T-helper 1 cell (primary cell): ENCODE measurements around the gene AKAP6.

Experiments
- DNase-seq, 5 donors: peaks; one replicate each; pipeline ENCODE4 v3.0.0-alpha.2; 2012 to 2020

Gene AKAP6

DNA sequence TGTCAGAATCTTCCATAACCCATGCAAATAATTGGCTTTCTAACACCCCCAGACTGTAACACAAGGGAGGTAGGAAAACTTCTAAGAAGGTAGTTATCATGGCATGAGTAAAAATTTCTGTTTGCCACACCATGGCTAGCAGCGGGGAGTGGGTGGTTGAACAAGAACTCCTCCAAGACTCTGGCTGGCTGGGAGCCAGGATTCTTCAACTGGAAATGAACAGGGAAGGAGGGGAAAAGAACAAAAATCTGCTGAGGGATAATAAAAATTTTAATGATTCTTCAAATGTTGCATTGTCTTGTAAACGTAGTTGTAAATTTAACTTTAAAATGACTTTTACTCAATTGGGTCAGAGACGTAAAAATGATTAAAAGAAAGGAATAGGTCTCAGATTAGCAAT, 78.9 kb downstream of the AKAP6 start:
- no peak for DNase-seq

- DNase-seq = no peak
Measured at GRCh38 chr14:32412103-32412502, 83.0 kb downstream of the AKAP6 start.

GRCh38 chr14:32412532-32412931, 83.4 kb downstream of the AKAP6 start:
- no peak for DNase-seq

GRCh38 chr14:32413967-32414640, 85.0 kb downstream of the AKAP6 start:
- no peak for DNase-seq

DNA sequence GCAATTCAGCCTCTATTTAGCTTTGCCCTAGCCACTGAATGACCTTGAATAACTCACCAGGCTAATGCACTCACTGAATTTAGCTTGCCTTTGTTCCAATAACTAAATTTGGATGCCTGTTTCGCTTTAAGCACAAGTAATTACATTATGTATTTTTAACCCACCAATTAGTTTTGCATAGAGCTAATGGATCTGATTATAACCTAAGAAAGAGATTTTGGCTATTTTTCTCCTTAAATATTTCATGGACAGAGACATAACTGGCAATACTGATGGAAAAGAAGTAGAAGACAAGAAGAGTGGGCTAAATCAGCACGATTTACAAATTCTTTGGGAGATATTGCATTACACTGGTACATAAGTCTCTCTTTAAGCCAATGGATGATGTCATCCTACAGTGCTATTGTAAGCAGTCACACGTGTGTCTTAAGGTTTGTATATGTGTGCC, 85.7 kb downstream of the AKAP6 start:
- no peak for DNase-seq

DNA sequence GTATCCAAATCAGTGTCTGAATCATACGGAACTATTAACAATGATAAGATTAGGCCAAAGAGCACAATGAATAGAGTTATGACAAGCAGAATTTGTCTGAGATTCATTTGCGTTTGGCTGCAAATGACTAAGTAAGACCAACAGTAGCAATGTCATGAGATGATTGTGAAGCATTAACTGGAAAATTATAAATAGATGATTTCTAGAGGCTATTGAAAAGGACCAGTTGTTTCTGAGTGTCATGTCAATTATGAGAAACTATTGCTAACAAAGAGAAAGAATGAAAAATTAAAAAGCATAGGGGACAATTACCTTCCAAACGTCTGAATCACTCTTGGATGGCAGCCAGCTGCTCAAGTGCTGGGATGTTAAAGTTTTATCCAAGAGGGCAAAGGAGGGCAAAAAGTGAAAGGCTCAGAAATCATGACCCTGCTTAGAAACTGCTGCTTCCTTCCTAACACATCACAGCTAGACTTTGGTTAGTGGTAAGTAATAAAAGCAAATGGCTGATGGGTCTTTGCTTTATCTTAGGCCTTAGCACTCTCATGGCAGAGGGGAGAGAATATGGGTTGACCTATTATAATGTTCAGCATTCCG, 89.0 kb downstream of the AKAP6 start:
- DNase-seq = no peak

- DNase-seq = no peak
Measured at GRCh38 chr14:32419429-32419828, 90.3 kb downstream of the AKAP6 start.

DNA sequence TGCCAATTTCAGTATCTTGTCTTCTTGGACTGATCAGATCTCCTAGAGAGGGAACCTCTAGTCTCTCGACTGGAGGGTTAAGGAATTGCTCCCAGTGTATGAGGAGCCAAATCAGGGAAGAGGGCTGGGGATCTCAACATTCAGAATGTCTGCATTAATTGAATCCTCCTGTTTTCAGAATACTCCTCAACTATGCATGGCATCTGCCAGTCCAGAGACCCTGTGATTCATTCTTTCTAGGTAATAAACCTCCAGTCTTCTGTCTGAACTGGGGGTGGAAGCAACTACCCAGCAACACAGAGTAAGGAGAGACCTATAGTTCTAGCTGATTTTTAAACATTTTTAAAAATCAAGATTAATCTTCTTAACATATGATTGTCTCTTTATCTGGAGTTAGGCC, 92.7 kb downstream of the AKAP6 start:
- DNase-seq = no peak

DNA sequence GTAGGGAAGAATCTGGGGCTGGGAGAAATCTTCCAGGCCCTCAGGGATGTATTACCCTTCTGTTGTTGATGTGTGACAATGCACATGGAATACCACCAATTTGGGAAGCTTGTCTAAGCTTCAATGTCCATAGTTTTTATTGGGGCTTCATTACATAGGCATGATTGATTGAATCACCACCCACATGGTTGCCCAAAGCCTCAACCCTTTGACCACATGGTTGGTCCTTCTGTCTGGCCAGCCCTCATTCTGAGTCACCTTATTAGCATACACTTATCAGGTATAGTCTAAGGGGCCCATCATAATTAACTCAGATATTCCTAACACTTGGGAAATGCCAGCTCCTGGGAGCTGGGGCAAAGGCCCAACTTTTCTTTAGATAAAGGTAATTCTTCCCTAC, 93.3 kb downstream of the AKAP6 start:
- DNase-seq = no peak

DNA sequence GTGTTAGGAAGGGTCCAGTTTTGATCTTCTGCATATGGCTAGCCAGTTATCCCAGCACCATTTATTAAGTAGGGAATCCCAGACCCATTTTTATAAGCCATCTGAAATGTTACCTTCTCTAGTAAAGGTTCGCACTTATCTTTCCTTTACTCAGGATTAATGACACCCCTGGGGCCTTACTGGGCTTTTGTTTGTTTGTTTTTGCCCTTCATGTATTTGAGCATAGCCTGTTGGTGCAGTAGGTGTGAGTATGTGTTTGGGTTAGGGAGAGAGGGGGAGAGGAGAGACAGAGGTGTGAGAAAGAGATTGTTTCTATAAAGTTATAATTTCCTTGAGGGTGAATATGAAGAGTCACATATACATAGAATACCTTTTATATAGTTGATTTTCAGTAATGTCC, 96.9 kb downstream of the AKAP6 start:
- DNase-seq = no peak

DNA sequence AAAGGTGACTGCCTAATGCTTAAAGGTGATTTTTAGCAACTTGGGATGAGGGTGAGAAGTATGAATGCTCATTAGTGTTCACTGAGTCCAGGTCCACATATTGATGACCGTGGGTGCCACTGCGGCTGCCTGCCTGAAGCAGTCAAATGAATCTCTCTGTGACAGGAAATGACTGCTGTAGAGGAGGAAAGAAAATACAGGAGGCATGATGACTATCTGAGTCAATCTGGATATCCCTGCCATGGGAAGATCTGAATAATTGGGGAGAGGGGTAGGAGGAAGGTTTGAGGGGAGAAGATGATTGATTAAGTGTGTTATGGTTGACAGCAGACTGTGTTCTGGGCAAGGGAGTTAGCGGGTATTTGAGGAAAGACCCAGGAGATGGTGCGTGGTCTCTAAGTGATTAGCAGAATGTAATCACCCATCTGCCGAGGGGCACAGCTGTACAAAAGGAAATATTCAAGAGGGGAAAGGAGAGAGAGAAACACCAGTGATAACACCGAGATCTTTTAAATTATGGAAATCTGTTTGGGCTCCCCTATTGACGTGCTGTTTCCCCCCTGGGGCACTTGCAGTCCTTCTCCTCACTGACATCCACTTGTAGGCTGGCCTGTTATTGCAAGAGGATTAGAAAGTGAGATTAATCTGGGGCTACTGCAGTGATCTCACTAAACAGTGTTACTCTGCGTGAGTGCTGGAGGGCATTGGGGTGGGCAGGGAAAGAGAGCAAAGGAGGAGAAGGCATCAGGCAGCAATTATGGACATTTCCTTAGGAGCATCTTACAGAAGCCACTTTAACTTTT, 97.7 kb downstream of the AKAP6 start:
- no peak for DNase-seq

- DNase-seq = no peak
Measured at GRCh38 chr14:32427726-32428528, 98.8 kb downstream of the AKAP6 start.

DNA sequence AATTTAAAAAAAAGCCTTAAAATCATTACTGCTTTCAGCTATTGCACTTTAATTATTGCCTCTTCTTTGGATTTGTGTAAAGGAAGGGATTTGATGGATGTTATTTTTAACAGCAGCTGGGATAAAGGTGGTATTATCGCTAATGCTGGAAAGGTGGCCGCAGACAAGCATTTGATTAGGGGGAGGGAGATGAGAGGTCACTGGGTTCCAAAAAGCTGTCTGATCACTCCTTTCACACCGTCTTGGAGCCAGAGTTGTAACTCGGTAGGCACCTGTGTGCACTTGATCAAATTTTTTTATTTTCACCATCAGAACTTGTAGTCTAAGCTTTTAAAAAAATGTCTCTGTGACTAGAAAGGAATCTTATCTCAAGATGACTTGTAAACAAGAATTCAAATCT, 99.8 kb downstream of the AKAP6 start:
- no peak for DNase-seq

DNA sequence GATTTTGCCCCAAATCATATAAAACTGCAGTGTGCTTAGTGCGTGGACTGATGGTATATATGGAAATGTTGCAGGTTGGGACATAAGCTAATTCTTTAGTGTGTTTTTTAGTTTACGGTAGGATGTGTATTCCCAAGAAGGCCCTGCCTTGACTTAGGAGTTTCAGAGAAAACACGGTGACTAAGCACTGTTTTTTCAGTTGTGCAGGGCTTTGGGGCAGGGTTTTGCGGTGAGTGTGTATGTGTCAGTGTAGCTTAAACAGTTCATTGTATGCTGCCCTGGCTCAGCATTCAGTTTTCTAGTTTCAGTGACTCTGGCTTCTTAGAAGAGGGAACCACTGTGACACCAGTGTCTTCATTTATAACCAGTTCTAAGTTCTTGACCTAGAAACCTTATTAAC, 101.2 kb downstream of the AKAP6 start:
- DNase-seq = peak in 1 of 5 donors; percentile 21

GRCh38 chr14:32432813-32433538, 103.9 kb downstream of the AKAP6 start:
- no peak for DNase-seq

GRCh38 chr14:32434180-32434579, 105.1 kb downstream of the AKAP6 start:
- no peak for DNase-seq

DNA sequence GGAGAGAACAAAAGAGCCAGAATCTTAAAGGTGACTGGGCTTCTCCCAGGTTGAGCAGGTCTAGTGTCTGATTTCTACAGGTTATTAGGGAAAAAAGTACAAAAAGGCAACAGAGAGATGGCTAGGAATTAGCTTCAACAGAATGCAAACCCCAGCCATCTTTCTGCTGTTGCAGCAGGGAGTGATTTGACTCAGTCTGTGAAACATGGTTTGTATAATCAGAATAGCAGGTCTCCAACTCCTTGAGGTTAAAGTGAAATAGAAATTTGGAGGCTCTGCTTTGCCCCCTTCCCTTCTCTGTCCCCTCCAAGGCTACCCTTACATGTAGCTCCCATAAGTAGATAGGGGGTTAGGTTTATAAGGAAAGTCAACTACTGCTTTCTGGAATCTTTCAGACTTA, 105.8 kb downstream of the AKAP6 start:
- DNase-seq = no peak

DNA sequence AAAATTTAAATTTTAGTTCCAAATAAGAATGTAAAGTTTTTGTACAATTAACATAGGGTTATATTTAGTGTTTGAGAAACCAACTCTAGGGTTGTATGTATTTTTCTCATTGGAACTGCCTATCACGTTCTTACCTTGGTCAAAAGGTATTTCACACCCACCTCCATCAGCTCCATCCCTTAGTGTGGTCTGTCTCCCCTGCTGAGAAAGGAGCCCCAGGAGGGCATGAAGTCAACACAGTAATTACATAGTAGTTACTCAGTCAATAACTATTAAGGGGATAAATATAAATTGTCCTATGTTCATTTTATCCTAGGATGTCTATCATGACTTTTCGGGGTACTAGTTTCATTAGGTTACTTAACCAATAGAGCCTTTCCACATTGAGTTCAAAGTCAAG, 106.3 kb downstream of the AKAP6 start:
- no peak for DNase-seq

- DNase-seq = no peak
Measured at GRCh38 chr14:32436993-32437392, 107.9 kb downstream of the AKAP6 start.

DNA sequence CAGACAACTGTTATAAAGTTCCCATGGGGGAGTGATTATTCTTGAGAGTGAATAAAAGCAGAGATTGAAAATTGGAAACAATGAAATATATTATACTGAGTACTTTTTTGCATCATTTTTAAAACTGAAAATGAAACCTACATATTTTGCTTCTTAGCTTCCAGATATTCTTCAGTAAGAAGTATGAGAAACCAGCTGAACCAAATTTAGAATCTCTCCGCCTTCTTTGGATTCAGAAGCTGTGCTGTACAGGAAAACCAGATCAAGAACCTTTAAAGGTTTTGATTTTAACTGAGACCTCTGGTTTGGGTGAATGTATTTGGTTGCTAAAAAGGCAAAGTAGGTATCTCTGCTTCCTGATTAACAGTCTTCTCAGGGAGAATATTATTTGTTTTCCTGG, 109.4 kb downstream of the AKAP6 start:
- no peak for DNase-seq

DNA sequence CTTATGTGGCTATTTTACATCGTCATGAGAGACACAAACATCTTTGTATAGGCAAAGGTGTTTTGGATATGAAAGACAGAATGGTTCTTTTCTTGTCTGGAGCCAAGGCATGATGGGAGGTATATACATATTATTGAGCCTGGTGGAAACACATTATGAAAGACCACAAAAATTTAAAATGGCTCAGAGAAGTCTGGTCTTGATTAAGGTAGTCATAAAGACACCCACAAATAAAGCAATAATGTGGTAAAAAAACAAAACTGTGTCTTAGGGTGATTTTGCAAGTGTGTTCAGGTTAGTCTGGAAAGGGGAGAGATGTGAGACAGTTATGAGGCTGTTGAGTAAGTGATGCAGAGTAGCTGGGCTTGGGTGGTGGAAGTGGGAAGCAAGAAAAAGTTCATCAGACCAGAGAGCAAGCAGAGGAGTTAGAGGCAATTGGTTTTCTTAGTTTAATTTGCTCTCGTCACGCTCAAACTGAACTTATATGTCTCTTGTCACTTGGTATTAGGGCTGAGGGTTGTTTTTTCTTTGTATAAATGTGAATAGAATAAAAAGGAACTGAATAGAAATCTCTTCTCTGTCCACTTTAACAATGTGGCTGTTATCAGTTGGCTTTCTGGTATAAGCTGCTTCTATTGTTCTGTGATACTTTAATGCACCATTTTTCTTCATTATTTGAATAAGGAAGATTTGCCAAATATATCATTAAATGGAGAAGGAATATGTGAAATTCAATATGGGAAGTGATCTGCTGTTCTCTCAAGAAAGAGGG, 115.0 kb downstream of the AKAP6 start:
- no peak for DNase-seq

DNA sequence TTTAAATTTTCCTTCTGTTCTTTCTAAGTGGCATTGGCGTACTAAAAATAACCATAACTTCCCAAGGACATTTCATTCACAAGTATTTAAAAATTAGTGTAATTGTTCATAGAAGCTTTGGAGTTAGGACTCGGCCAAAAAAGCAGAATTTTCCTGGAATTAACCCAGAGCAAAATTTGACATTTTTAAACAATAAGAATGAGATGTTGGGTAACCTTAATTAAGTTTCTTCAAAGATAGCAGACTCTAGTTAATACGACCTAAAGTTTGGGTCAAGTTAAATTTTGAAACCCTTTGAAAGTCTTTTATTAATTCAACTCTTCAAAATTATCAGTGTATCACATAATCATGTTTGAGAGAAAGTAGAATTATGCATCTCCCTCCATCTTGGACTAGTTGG, 118.3 kb downstream of the AKAP6 start:
- no peak for DNase-seq
